ENCODE data around the gene ALDH7A1.

Gene ALDH7A1

GRCh38 chr5:126538579-126538978 lies 56.4 kb downstream of the ALDH7A1 start:
- no peaks in the 10 kb centered on the region for H3K9me3 ChIP-seq (ENCODE audit: severe bottlenecking)
- TF ChIP-seq CTCF (IDR thresholded peaks at IDR 0.05; ENCODE audit: low read depth, low read length): no peak
- no peak overlapping the region for H3K27ac ChIP-seq
- H3K27me3 ChIP-seq (ENCODE audit: insufficient read depth, low read depth, severe bottlenecking): no peaks in the 10 kb centered on the region
- H3K4me3 ChIP-seq (ENCODE audit: low read depth, low read length): no peak overlapping the region
- no peak for DNase-seq
- H3K36me3 ChIP-seq: no peaks in the 10 kb centered on the region

- TF ChIP-seq CTCF (IDR thresholded peaks at IDR 0.05; ENCODE audit: low read depth, low read length): no peak
- Histone ChIP-seq H3K27ac (no peak overlapping the region), H3K27me3 (ENCODE audit: insufficient read depth, low read depth, severe bottlenecking) (no peaks in the 10 kb centered on the region), H3K36me3 (no peaks in the 10 kb centered on the region), H3K4me3 (ENCODE audit: low read depth, low read length) (no peak overlapping the region), H3K9me3 (ENCODE audit: severe bottlenecking) (no peaks in the 10 kb centered on the region)
- DNase-seq: no peak
Measured at GRCh38 chr5:126536874-126537273, 58.1 kb downstream of the ALDH7A1 start.

GRCh38 chr5:126535856-126536545 lies 59.0 kb downstream of the ALDH7A1 start:
- no peak for DNase-seq
- no peak for TF ChIP-seq CTCF (IDR thresholded peaks at IDR 0.05; ENCODE audit: low read depth, low read length)
- H3K27ac ChIP-seq: no peak overlapping the region
- H3K36me3 ChIP-seq: no peaks in the 10 kb centered on the region
- no peaks in the 10 kb centered on the region for H3K9me3 ChIP-seq (ENCODE audit: severe bottlenecking)
- H3K27me3 ChIP-seq (ENCODE audit: insufficient read depth, low read depth, severe bottlenecking): no peaks in the 10 kb centered on the region
- no peak overlapping the region for H3K4me3 ChIP-seq (ENCODE audit: low read depth, low read length)

GRCh38 chr5:126534553-126534952 lies 60.5 kb downstream of the ALDH7A1 start:
- Histone ChIP-seq H3K36me3 (no peaks in the 10 kb centered on the region), H3K9me3 (ENCODE audit: severe bottlenecking) (no peaks in the 10 kb centered on the region), H3K4me3 (ENCODE audit: low read depth, low read length) (no peak overlapping the region), H3K27ac (no peak overlapping the region), H3K27me3 (ENCODE audit: insufficient read depth, low read depth, severe bottlenecking) (no peaks in the 10 kb centered on the region)
- TF ChIP-seq CTCF (IDR thresholded peaks at IDR 0.05; ENCODE audit: low read depth, low read length): no peak
- DNase-seq: no peak

- DNase-seq: no peak
- H3K27me3 ChIP-seq (ENCODE audit: insufficient read depth, low read depth, severe bottlenecking): no peaks in the 10 kb centered on the region
- peaks cover 4% of the 10 kb centered on the region for H3K9me3 ChIP-seq (ENCODE audit: severe bottlenecking)
- H3K4me3 ChIP-seq (ENCODE audit: low read depth, low read length): no peak overlapping the region
- no peak overlapping the region for H3K27ac ChIP-seq
- no peak for TF ChIP-seq CTCF (IDR thresholded peaks at IDR 0.05; ENCODE audit: low read depth, low read length)
- H3K36me3 ChIP-seq: no peaks in the 10 kb centered on the region
Measured at GRCh38 chr5:126531543-126532120, 63.4 kb downstream of the ALDH7A1 start.

- H3K27ac ChIP-seq: no peak overlapping the region
- H3K9me3 ChIP-seq (ENCODE audit: severe bottlenecking): peaks cover 5% of the 10 kb centered on the region
- no peaks in the 10 kb centered on the region for H3K27me3 ChIP-seq (ENCODE audit: insufficient read depth, low read depth, severe bottlenecking)
- TF ChIP-seq CTCF (IDR thresholded peaks at IDR 0.05; ENCODE audit: low read depth, low read length): no peak
- no peak for DNase-seq
- no peak overlapping the region for H3K4me3 ChIP-seq (ENCODE audit: low read depth, low read length)
- no peaks in the 10 kb centered on the region for H3K36me3 ChIP-seq
Measured at GRCh38 chr5:126527892-126528291, 67.1 kb downstream of the ALDH7A1 start.
